GM15510 (cell line): ENCODE data around the gene PRELP.

Source experiments
- POLR2A ChIP-seq: IDR thresholded peaks from 3 replicates; pipeline ENCODE4 v1.6.1; 2011; ENCODE audit warnings: borderline replicate concordance; ENCODE audit not compliant: insufficient read length; ENCODE audit errors: extremely low read depth

Gene PRELP

GRCh38 chr1:203475012-203475981, at the start of gene PRELP:
TSS of gene PRELP (plus strand) at chr1:203475806. CDS start at chr1:203483185, 7,379 bp downstream.
- TF ChIP-seq POLR2A = no peak

GRCh38 chr1:203426366-203426765, 49.2 kb upstream of the PRELP start:
- no peak for TF ChIP-seq POLR2A

GRCh38 chr1:203426870-203427269, 48.7 kb upstream of the PRELP start:
- TF ChIP-seq POLR2A = no peak

DNA sequence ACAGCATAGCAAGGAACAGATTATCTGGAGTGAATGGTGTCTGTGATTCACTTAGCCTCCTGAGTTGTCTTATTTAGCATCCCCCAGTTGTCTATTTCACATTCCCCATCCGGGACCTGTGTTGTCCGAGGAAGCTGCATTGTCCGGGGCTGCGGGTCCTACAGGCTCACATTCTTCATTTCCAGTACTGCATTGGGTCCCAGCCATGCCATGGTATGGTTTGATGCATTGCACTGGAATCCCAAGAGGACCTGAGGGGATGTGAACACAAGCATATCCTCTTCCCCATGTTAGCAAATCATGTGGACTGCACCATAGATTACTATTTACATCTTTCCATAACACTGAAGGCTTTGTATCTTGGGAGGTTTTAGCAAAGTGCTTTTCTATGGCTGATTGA, 48.2 kb upstream of the PRELP start:
- no peak for TF ChIP-seq POLR2A

DNA sequence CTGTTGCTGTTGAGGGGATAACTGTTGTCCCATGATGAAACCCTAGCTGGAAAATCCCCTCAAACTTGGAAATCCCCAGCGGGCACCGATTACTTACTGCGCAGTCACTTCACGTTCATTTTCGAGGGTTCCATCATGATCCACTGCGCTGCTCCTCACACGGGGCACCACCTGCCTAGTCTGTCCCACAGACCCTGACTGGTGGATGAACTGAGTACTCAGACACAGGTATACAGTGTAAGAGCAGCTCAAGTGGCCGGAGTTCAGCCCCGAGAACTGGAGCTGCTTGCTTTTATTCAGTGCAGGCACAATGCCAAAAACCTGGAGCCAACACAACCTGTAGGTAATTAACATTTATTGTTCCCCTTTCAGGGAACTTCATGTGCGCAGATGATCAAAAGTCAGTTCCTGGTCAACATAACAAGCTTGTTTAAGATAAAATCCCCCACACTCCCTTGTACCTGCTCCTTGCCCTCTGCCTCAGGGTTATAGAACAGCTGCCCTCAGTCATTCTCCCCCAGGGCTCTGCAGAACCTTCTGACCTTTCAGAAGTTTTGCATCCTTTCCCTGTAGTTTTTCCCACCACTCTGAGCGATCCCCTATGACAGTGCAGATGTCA, 46.5 kb upstream of the PRELP start:
- no peak for TF ChIP-seq POLR2A

GRCh38 chr1:203435615-203436014, 40.0 kb upstream of the PRELP start:
- TF ChIP-seq POLR2A = no peak

DNA sequence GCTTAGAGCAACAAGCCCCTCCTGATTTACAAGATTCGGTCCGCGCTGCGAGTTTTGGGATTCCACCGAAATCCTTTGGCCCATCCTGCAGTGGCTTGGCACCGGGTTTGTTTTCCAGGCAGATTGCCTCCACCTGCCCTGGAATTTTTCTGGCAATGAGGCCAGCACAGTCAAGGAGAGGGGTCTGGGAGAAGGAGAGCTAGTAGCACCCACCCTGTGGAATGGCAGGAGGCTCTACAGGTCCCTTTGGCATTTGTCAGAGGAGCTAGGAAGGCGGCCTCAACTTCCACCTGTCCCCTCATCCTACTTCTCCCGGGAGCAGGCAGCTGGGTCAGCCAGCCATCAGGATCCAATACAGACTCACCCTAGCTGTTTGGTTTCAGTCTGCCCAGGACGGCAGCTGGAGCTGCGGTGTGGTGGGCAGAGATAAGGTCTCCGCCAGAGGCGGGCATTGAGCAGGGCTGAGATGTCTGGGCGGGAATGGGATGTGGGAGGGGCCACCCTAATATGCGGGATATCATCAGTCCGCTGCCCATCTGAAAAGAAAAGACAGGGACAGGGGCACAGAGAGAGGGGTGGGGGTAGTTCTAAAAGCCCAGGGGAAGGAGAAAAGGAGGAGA, 37.8 kb upstream of the PRELP start:
- TF ChIP-seq POLR2A = no peak

DNA sequence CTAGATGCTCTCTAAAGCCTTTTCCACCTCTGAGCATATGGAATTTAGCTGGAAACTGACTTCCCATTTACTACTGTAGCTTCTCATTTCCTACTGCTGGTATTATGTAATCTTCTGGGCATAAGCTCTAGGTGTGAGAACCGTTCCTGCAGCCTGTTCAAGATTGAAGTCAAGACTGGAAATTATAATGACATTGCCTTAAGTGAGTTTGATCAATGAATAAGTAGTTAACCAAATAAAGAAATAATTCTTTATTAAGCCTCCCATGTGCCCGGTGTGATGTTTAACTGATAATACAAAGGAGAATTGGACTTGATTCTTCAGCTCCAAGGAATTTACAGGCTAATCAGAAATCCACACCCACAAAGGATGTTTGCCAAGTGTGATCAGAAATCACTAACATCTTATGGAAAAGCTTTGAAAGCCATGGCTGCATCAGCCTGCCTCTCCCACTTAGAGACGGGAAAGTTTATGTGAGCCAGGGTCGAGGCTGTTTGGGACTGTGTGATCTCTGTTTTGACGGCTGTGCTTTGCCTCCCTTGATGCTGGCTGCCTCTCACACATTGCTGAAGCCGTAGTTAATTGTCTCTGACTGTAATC, 36.4 kb upstream of the PRELP start:
- no peak for TF ChIP-seq POLR2A

GRCh38 chr1:203440771-203441170, 34.8 kb upstream of the PRELP start:
- no peak for TF ChIP-seq POLR2A

DNA sequence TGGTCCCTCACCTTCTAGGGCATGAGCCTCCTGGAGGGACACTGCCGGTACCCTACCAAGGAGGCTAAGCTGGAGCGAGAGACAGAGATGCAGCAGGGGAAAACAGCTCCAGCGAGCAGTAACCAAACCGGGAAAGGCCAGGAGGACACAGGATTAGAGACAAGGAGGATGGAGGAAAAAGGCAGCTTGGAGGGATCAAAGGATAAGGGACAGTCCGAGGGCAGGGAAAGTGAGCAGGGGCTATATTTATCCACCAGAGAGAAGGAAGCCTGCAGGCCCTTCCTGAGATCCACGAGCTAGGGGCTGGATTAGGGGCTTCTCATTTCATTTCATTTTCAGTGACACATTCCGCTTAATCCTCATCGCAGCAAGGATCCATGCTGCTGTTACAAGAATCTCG, 33.8 kb upstream of the PRELP start:
- no peak for TF ChIP-seq POLR2A

DNA sequence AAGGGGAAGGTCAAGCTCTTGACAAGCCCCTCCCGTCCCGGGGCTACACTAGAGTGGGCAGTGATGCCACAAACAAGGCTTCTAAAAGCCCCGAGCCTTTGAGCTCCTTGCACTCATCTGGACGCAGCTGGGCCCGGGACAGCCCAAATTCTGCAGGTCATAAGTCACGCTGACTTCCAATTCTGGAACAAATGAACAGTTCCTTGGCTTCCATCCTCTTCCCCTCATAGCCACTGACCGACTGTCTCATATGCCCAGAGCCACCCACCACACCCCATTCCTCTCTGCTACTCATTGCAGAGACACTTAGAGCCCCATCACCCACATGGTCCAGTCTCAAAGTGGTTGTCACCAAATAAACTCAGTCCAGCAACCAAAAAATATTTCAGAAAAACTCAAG, 32.8 kb upstream of the PRELP start:
- no peak for TF ChIP-seq POLR2A

DNA sequence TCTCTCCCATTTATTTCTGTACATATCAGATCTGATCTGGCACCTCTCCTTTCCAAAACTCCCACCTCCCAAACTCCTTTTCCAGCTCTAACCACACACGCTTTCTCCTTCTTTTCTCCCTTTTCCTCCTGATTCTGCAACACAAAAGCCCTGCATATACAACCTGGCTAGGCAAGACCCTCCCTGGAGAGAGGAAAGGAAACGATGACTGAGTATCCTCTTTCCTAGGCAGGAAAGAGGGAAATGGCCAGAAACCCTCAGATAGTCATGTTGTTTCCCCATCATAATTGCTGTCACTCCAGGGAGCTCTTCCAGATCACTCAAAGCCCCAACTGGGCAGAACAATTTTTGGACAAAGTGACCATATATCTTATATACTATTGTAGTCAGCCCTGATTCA, 32.3 kb upstream of the PRELP start:
- no peak for TF ChIP-seq POLR2A

DNA sequence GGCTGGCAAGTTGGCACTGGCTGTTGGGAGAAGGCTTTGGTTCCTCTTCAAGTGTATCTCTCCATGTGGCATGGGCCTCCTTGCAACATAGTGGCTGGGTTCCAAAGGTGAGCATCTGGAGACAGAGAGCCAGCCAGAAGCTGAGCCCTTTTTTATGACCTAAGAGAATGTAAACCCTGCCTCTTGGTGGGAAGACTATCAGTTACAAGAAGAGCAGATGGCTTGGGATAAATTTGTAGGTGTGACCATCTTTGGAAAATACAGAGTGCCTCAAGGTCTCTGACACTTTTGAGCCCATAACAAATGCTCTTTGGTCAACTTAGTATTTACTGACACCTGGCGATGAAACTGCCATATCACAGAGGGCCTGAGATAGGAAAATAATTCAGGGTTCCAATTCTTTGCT, 31.4 kb upstream of the PRELP start:
- no peak for TF ChIP-seq POLR2A

- TF ChIP-seq POLR2A = no peak
Observed at GRCh38 chr1:203447151-203447550, 28.5 kb upstream of the PRELP start.

DNA sequence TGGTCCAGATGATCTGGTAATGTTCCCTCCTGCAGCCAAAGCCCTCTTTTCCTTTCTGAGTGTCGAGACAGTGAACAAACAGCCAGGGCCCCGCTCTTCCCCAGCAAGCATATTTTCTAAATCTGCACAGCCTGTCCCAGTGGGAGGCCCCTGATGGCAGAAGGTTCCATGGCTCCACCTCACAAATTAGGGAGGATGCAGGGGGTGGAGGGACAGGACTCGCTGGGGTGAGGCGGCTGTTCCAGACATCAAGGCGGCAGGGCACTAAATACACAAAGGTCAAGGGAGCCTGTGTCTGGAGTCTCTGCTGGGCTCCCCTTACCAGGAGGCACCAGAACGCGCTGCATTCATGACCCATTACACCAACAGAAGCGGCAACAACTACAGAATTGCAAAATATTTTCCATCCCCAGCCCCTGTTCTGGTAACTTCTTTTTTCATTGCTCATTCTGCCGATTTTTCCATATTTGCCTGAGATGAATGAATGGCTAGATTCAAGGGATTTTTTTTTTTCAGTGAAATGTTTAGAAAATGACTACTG, 27.0 kb upstream of the PRELP start:
- TF ChIP-seq POLR2A = no peak
